ENCODE results near the gene RAD9A. TPM values are rescaled to one million over a fixed set of nuclear protein-coding genes. Genes with fewer than 3 reads are reported as not detected.

Gene RAD9A
- total RNA-seq, 1 donor from 2014 or later, result 9.4 TPM

DNA sequence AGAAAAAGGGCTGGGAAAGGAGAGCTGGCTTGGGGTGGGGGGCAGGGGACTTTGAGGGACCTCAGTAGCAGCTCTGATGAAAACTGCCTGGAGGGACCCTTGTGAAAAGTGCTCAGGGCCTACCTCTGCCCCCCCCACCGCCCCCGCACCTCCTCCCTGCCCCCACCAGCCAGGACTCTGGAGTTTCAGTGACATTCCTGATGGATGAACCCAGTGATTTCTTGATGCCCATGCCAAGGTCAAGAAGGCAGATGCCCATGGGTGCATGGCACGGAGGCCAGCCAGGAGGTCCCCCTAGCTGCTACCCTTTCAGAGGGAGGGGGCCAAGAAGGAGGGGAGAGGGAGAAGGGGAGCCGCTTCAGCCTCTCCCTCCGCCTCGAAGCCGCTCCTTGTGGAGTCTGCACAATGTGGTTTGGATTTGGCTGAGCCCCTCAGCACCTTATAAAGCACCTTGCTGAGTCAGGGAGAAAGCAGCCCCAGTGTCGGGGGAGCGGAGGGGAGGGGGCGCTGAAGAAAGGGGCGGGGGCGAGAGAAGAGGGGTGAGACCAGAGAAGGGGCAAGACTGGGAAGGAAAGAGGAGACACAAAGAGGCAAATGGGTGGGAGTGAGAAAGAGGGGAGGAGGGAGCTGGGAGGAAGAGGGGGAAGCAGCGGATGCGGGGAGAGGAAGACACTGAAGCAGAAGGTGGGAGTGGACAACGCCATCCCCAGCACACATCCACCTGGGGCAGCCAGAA lies 16.3 kb upstream of the RAD9A start:
- Histone ChIP-seq H3K9me3 (ENCODE audit: insufficient read depth, low read depth, low read length) (no peaks in the 10 kb centered on the region), H4K20me1 (ENCODE audit: insufficient read depth, low read length) (peaks cover 18% of the 10 kb centered on the region), H3K27me3 (ENCODE audit: insufficient read depth, low read length) (no peaks in the 10 kb centered on the region), H3K4me2 (ENCODE audit: low read length) (peak overlapping the region; percentile 93), H3K4me1 (ENCODE audit: insufficient read depth, low read length) (peaks cover 52% of the 10 kb centered on the region), H3K79me2 (ENCODE audit: insufficient read depth, low read length) (peaks cover 24% of the 10 kb centered on the region), H2AFZ (ENCODE audit: low read depth, low read length) (no peak overlapping the region), H3K27ac (ENCODE audit: low read depth, low read length) (peak overlapping the region; percentile 95), H3K36me3 (ENCODE audit: insufficient read depth, low read length) (no peaks in the 10 kb centered on the region), H3K9ac (ENCODE audit: low read length) (peak overlapping the region; percentile 93), H3K4me3 (ENCODE audit: insufficient read depth, low read depth, low read length) (no peak overlapping the region)
- H3K4me1 Mint-ChIP-seq (ENCODE audit: low read depth, unreplicated experiment), result peaks cover 29% of the 10 kb centered on the region
- H3K4me3 Mint-ChIP-seq (ENCODE audit: unreplicated experiment), result peak overlapping the region; percentile 20
- no peak for FAIRE-seq
- peak overlapping the region; percentile 62 for H3K27ac Mint-ChIP-seq (ENCODE audit: unreplicated experiment)
- H3K9me3 Mint-ChIP-seq (ENCODE audit: unreplicated experiment), result no peaks in the 10 kb centered on the region
- no peak for DNase-seq (ENCODE audit: low read depth)
- TF ChIP-seq, protein P1, sequence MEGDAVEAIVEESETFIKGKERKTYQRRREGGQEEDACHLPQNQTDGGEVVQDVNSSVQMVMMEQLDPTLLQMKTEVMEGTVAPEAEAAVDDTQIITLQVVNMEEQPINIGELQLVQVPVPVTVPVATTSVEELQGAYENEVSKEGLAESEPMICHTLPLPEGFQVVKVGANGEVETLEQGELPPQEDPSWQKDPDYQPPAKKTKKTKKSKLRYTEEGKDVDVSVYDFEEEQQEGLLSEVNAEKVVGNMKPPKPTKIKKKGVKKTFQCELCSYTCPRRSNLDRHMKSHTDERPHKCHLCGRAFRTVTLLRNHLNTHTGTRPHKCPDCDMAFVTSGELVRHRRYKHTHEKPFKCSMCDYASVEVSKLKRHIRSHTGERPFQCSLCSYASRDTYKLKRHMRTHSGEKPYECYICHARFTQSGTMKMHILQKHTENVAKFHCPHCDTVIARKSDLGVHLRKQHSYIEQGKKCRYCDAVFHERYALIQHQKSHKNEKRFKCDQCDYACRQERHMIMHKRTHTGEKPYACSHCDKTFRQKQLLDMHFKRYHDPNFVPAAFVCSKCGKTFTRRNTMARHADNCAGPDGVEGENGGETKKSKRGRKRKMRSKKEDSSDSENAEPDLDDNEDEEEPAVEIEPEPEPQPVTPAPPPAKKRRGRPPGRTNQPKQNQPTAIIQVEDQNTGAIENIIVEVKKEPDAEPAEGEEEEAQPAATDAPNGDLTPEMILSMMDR (IDR thresholded peaks at IDR 0.05; ENCODE audit: insufficient read depth, low read depth, low read length), result no peak
- no peak for TF ChIP-seq EZH2 (IDR thresholded peaks at IDR 0.05; ENCODE audit: insufficient read depth, low read length)
- H3K36me3 Mint-ChIP-seq (ENCODE audit: low read depth, unreplicated experiment), result no peaks in the 10 kb centered on the region
- peaks cover under 1% of the 10 kb centered on the region for H3K27me3 Mint-ChIP-seq (ENCODE audit: low read depth, unreplicated experiment)

DNA sequence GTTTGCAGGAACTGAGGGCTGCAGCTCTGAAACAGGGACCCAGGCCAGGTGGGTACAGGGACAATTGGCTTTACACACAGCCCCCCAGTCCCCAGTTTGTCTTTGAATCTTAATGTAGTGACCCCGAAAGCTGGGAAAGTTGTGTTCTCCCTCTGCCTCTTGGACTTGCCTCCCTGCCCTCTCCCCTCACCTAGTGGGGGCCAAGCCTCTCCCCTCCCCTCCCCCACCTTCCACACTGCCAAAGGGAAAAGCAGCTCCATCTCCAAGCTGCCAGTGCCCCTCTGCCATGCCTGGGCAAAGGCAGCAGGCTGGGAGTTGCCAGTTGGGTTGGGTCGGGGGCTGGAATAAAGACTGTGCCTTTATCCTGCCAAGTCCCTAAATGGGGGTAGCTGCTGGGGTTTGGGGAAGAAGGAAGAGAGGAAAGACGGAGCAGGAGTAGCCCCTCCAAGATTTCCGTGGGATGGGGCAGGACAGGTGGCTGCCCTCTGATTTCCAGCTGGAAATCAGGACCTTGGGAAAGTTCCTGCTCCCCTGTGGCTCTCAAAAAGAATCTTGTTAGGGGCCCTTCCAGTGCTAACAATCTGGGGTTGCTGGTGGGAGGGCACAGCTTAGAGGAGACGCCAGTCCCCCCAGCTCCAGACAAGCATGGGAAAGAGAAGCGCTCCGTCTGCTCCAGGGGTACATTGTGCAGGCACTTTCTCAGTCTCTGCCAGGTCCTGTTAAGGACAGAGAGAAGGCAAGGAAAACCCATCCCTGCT lies 15.5 kb upstream of the RAD9A start:
- H3K4me3 Mint-ChIP-seq (ENCODE audit: unreplicated experiment), result peak overlapping the region; percentile 20
- H3K79me2 ChIP-seq (ENCODE audit: insufficient read depth, low read length), result peaks cover 17% of the 10 kb centered on the region
- peaks cover 22% of the 10 kb centered on the region for H3K4me1 Mint-ChIP-seq (ENCODE audit: low read depth, unreplicated experiment)
- peaks cover 45% of the 10 kb centered on the region for H3K4me1 ChIP-seq (ENCODE audit: insufficient read depth, low read length)
- H3K4me3 ChIP-seq (ENCODE audit: insufficient read depth, low read depth, low read length), result no peak overlapping the region
- peak overlapping the region; percentile 53 for H3K9ac ChIP-seq (ENCODE audit: low read length)
- no peaks in the 10 kb centered on the region for H3K36me3 Mint-ChIP-seq (ENCODE audit: low read depth, unreplicated experiment)
- no peak overlapping the region for H3K27ac ChIP-seq (ENCODE audit: low read depth, low read length)
- no peak overlapping the region for H2AFZ ChIP-seq (ENCODE audit: low read depth, low read length)
- FAIRE-seq (no peak), DNase-seq (ENCODE audit: low read depth) (no peak)
- peaks cover 6% of the 10 kb centered on the region for H3K27me3 Mint-ChIP-seq (ENCODE audit: low read depth, unreplicated experiment)
- H3K27ac Mint-ChIP-seq (ENCODE audit: unreplicated experiment), result peak overlapping the region; percentile 62
- no peaks in the 10 kb centered on the region for H3K9me3 ChIP-seq (ENCODE audit: insufficient read depth, low read depth, low read length)
- H3K9me3 Mint-ChIP-seq (ENCODE audit: unreplicated experiment), result no peaks in the 10 kb centered on the region
- TF ChIP-seq EZH2 (IDR thresholded peaks at IDR 0.05; ENCODE audit: insufficient read depth, low read length), result no peak
- TF ChIP-seq, protein P1 (IDR thresholded peaks at IDR 0.05; ENCODE audit: insufficient read depth, low read depth, low read length), result no peak
- H4K20me1 ChIP-seq (ENCODE audit: insufficient read depth, low read length), result peaks cover 10% of the 10 kb centered on the region
- no peaks in the 10 kb centered on the region for H3K36me3 ChIP-seq (ENCODE audit: insufficient read depth, low read length)
- H3K4me2 ChIP-seq (ENCODE audit: low read length), result peak overlapping the region; percentile 53
- no peaks in the 10 kb centered on the region for H3K27me3 ChIP-seq (ENCODE audit: insufficient read depth, low read length)

Data from astrocyte (in vitro differentiated cells and primary cell).